Skeletal muscle satellite cell (primary cell): ENCODE data around the gene THAP7.
A peak's percentile ranks its signal among the peaks of the same experiment; 100 is the strongest.

Experiments
- H3K27me3 ChIP-seq: 2 replicates; pipeline ENCODE4 v1.7.0; 2013; ENCODE audit warnings: low read length; ENCODE audit not compliant: control insufficient read depth, insufficient read depth
- H3K36me3 ChIP-seq: 2 replicates; pipeline ENCODE4 v1.7.0; 2013; ENCODE audit warnings: mild to moderate bottlenecking, control low read depth, low read length; ENCODE audit not compliant: insufficient read depth
- H3K4me1 ChIP-seq: 2 replicates; pipeline ENCODE4 v1.7.0; 2013; ENCODE audit warnings: low read length; ENCODE audit not compliant: control insufficient read depth, insufficient read depth
- H3K4me2 ChIP-seq: 2 replicates; pipeline ENCODE4 v1.7.0; 2013; ENCODE audit warnings: mild to moderate bottlenecking, low read length
- H3K4me3 ChIP-seq: 2 replicates; pipeline ENCODE4 v1.7.0; 2013; ENCODE audit warnings: low read length
- H3K9ac ChIP-seq: 2 replicates; pipeline ENCODE4 v1.7.0; 2013; ENCODE audit warnings: mild to moderate bottlenecking, low read depth, low read length, moderate library complexity
- H3K9me3 ChIP-seq: replicated peaks from 2 replicates; pipeline ENCODE4 v1.7.0; 2013; ENCODE audit warnings: mild to moderate bottlenecking, control low read depth, low read length

Gene THAP7

DNA sequence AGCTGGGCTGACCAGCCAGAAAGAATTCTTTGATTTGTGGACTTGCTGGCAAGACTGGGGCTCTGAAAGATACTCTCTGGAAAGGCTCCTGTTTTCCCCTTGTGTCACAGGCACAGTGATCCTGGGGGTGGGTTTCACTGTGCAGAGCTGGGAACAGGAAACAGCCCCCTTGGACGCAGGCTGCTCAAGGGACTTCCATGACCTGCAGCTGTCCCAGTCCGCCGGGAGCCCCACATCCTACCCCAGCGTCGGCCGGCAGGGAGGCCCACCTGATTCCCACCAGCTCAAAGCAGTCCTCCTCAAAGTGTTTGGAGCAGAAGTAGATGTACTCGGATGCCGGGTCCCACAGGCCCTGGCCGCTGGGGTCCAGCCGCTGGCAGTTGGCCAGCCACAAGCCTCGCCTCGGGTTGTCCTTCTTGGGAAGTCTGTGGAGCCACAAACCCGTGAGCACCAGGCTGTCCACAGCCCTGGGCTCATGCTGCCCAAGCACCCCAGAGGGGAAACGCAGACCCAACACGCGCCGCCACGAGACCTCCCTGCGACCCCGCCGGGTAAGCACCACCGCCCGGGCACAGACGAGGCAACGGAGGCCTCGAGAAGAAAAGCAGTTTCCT is 824 bp downstream of the THAP7 start:
- Histone ChIP-seq H3K4me2 (peak overlapping the region; percentile 94), H3K36me3 (peaks cover 30% of the 10 kb centered on the region), H3K9ac (peak overlapping the region; percentile 90), H3K27me3 (no peaks in the 10 kb centered on the region), H3K9me3 (no peaks in the 10 kb centered on the region), H3K4me1 (peaks cover 25% of the 10 kb centered on the region), H3K4me3 (peak overlapping the region; percentile 79)

DNA sequence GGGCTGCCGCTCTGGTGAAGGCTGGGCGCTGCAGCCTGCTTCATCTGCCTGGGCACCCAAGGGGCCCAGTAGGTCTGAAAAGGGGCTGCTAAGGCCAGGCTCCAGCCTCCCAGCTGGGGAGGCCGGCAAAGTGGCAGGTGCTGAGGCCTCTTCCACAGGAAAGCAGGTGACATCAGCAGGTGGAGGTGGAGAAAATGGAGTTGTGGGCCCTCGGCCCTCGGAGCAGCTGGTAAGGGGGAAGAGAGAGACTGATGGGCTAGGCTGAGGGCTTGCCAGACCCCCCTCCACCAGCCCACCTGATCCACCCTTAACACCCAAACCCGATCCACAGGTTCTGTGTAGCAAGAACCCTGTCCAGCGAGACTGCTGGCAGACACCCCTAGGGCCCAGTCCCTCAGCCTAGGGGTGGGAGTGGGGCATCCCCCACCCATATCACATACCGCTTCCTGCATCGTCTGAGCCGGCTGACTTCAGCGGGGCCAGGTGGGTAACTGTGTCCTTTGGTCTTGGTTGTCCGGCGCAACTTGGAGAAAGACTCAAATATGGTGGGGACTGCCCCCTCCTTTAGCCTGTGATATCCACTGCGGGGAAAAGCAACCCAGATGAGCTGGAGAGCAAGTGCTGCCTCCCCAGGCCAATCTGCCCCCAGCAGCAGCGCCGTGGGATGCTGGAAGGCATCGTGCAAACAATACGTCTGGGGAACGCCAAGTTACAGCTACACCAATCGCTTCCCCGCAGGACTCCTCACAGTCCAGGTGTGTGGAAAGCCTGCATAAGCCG is 1.5 kb downstream of the THAP7 start:
- Histone ChIP-seq H3K9ac (peak overlapping the region; percentile 90), H3K9me3 (no peaks in the 10 kb centered on the region), H3K36me3 (peaks cover 30% of the 10 kb centered on the region), H3K27me3 (no peaks in the 10 kb centered on the region), H3K4me2 (peak overlapping the region; percentile 94), H3K4me3 (peak overlapping the region; percentile 79), H3K4me1 (peaks cover 25% of the 10 kb centered on the region)

DNA sequence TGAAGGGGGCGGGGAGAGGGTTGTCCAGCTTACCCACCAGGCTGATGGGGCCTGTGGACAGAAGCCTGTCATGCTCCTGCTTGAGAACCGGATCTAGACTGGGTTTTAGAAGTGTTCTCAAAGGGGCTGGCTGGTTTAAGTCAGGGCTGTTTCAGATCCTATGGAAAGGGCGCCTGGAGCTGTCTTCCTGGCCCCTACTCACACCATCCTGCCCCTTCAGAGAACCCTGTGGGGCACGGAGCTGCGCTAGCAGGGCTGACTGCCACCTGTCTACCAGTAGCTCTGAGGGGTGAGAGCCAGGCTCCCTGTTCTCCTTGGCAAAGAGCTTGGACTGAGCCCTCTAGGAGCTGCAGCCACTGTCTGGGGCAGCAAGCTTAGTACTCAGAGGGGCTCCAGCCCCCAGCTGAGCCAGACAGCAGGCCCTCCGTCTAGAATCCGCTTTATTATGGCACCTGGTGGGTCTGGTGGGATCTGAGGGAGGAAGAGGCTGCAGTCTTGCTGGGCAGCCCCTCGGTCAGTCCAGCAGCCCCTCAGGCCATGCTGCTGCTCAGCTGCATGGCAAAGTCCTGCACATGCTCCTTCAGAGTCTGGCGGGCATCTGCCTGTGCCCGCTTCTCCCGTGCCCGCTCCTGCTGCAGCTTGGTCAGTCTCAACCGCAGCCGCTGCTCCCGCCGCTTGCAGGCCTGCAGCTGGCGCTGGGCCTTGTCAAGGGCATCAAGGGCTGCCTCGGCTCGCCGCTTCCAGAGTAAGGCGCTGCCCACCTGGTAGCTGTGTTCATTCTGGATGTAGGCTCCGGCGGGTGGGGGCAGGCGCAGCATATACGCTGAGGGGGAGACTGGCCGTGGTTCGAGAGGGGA is 2.3 kb downstream of the THAP7 start:
- Histone ChIP-seq H3K4me3 (no peak overlapping the region), H3K36me3 (peaks cover 38% of the 10 kb centered on the region), H3K9ac (no peak overlapping the region), H3K9me3 (no peaks in the 10 kb centered on the region), H3K4me1 (peaks cover 25% of the 10 kb centered on the region), H3K4me2 (peak overlapping the region; percentile 94), H3K27me3 (no peaks in the 10 kb centered on the region)

- Histone ChIP-seq H3K9ac (no peak overlapping the region), H3K27me3 (no peaks in the 10 kb centered on the region), H3K4me1 (peaks cover 22% of the 10 kb centered on the region), H3K4me2 (no peak overlapping the region), H3K9me3 (no peaks in the 10 kb centered on the region), H3K4me3 (no peak overlapping the region), H3K36me3 (peaks cover 42% of the 10 kb centered on the region)
Measured at GRCh38 chr22:20998411-20999336, 3.2 kb downstream of the THAP7 start.

- no peak overlapping the region for H3K9ac ChIP-seq
- H3K4me1 ChIP-seq = peaks cover 15% of the 10 kb centered on the region
- no peak overlapping the region for H3K4me2 ChIP-seq
- peaks cover 50% of the 10 kb centered on the region for H3K36me3 ChIP-seq
- H3K4me3 ChIP-seq = no peak overlapping the region
- H3K9me3 ChIP-seq = no peaks in the 10 kb centered on the region
- H3K27me3 ChIP-seq = no peaks in the 10 kb centered on the region
Measured at GRCh38 chr22:20997536-20998257, 4.2 kb downstream of the THAP7 start.

GRCh38 chr22:20996598-20997535 is 5.1 kb downstream of the THAP7 start:
- Histone ChIP-seq H3K9ac (no peak overlapping the region), H3K4me3 (no peak overlapping the region), H3K9me3 (no peaks in the 10 kb centered on the region), H3K27me3 (no peaks in the 10 kb centered on the region), H3K36me3 (peaks cover 58% of the 10 kb centered on the region), H3K4me2 (no peak overlapping the region), H3K4me1 (peaks cover 15% of the 10 kb centered on the region)

DNA sequence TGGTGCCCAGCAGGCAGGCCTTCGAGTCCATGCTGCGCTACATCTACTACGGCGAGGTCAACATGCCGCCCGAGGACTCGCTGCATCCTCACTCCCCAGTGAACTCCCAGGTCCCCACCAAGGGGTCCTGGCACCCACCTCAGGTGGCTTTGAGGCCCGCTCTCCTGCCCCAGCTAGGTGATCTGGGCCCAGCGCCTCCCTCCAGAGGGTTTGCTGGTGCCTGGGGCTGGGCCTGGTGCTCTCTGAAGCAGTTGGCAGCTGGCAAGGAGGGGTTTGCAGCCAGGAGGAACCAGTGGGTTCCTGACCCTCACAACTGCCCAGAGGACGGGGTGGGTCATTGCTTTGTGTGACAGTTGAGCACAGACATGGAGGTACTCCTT is 5.9 kb downstream of the THAP7 start:
- peaks cover 11% of the 10 kb centered on the region for H3K4me1 ChIP-seq
- H3K9ac ChIP-seq = no peak overlapping the region
- peaks cover 66% of the 10 kb centered on the region for H3K36me3 ChIP-seq
- no peak overlapping the region for H3K4me3 ChIP-seq
- H3K9me3 ChIP-seq = no peaks in the 10 kb centered on the region
- H3K4me2 ChIP-seq = no peak overlapping the region
- H3K27me3 ChIP-seq = no peaks in the 10 kb centered on the region

- no peaks in the 10 kb centered on the region for H3K9me3 ChIP-seq
- H3K4me2 ChIP-seq = no peak overlapping the region
- no peaks in the 10 kb centered on the region for H3K27me3 ChIP-seq
- H3K9ac ChIP-seq = no peak overlapping the region
- H3K4me1 ChIP-seq = peaks cover 5% of the 10 kb centered on the region
- H3K36me3 ChIP-seq = peaks cover 70% of the 10 kb centered on the region
- H3K4me3 ChIP-seq = no peak overlapping the region
Measured at GRCh38 chr22:20995329-20996030, 6.4 kb downstream of the THAP7 start.

DNA sequence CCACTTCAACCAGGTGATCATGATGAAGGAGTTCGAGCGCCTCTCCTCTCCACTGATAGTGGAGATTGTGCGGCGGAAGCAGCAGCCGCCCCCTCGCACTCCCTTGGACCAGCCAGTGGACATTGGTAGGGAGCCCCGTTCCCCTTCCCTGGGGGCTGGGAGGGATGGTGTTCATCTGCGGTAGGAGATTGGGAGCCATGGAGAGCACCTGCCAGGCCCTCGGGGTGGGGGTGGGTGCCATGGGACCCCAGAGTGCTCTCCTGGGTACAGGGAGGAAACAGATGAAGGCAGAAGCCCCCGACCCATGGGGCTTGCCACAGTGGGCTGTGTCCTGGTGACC is 7.0 kb downstream of the THAP7 start:
- Histone ChIP-seq H3K4me3 (no peak overlapping the region), H3K9ac (no peak overlapping the region), H3K36me3 (peaks cover 73% of the 10 kb centered on the region), H3K27me3 (no peaks in the 10 kb centered on the region), H3K9me3 (no peaks in the 10 kb centered on the region), H3K4me1 (no peaks in the 10 kb centered on the region), H3K4me2 (no peak overlapping the region)
